GM21515 (cell line): ENCODE results near the gene ATP6V1B1.
"Not testable (repeated sequence)": the region's sequence is repeated elsewhere in the genome, so short reads cannot be mapped to it uniquely, and the experiment has no call there.

Source experiments
- ATAC-seq: cut with Tn5 transposase; IDR thresholded peaks from one replicate; pipeline ENCODE4 v1.9.1; 2021; ENCODE audit not compliant: unreplicated experiment

Gene ATP6V1B1

DNA sequence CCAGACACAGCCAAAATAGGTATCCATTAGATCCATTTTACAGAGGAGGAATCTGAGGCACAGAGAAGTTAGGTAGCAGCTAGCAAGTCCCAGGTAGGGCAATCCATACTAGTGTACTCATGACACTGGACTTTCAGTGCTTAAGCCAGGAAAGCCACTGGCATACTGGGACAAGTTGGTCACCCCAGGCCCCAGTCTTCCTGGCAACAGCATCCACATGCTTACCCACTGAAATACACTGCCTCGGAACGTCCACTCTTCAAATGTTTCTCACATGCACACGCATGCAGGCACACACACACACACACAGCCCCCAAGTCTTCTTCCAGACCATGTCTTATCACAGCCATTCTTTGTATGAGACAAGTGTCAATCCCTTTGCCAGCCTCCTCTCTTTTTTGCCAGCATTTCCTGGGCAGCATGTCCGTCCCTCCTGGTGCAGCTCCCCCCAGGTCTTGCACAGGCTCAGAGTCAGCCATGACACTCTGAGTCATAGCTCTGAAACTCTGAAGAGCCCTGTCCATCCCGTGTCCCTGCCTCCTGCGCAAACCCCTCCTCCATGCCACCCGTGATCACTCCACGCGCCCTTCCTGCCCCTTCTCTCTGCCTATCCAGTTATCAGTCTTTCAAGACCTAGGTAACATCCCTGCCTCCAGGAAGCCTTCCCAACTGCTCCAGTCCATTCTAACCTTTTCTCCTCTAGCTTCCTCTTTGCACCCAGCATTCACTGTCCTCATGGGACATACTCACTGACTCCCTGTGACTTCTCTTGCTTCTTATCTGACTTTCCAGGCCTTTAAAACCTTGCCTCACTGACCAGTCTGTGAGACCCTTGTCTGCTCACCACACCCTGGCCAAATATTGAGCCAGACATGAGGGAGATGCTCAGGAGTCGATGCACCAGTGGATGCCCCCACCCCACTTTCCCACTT, 69.8 kb downstream of the ATP6V1B1 start:
- no peak for ATAC-seq

DNA sequence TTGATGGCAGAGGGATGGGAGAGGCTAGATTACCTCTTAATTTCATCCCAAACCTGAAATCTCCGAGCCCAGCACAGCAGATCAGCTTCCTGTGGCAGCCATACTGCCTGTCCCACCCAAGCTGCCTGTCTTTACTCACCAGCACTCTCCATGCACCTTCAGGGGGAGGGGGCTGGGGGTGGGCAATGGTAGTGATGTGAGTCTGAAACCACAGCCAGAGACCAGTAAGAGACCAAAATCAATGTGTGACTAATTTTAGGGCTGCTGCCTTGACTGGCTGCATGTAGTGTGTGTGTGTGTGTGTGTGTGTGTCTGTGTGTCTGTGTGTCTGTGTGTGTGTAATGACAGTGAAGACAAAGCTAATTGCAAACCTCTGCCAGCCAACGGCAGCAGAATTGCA, 70.6 kb downstream of the ATP6V1B1 start:
- no peak for ATAC-seq

GRCh38 chr2:71006955-71007799, 71.5 kb downstream of the ATP6V1B1 start:
- no peak for ATAC-seq

- ATAC-seq, result no peak
Observed at GRCh38 chr2:71008342-71008741, 72.6 kb downstream of the ATP6V1B1 start.

DNA sequence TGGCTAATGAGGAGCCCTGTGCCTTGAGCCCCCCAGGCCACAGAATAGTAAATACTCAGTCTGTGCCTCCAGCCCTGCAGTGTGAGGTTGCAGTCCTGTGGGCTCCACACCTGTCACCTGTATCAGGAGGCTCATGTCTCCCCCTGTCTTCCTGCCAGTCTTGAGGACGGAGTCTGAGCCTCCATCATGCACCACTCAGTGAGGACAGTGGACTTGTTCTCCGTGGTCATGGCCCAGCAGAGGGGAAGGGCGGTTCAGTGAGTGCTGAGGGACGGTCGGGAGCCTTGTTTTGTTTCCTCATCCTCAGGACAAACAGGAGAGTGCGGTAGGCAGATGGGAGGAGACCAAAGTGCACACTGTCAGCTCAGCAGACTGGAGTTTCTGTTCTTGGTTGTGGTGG, 76.1 kb downstream of the ATP6V1B1 start:
- ATAC-seq, result not testable (repeated sequence)
